ENCODE measurements around the gene C19orf81.
"Not testable (repeated sequence)": the region's sequence is repeated elsewhere in the genome, so short reads cannot be mapped to it uniquely, and the experiment has no call there.

C19orf81 gene

GRCh38 chr19:50649433-50650391 lies at the start of gene C19orf81:
Gene C19orf81, plus strand, starts transcription at chr19:50649445. Its CDS starts 0 bp downstream, at chr19:50649445.
- DNase-seq, result no peak

DNA sequence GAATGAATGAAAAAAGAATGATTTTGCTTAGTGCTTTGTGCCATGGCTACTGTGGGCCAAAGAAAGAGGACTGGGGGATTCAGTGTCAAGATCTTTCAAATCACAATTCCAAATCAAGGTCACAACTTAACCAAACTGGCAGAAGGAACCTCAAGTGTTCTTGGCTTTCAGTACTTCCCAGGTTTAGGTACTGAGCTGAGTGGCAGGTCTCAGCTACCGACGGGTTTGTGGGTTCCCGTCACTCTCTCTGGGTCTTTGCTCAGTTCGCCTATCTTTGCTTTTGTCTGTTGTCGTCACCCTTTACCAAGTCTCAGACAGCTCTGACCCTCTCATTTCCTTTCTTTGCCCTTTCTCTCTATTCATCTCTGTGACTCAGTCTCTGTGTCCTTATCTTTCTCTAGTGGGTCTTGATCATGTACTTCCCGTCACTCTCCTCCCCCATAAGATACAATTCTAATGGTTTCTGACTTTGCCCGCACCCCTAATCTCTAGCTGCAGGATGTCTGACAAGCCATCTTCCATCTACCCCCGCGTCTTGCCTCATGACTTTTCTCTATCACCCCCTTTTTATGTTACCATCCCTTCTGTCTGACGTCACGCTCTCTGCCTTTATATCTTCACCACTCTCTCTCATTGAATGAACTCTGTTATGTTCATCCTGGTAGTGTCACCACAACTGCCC lies 47.7 kb upstream of the C19orf81 start:
- no peak for DNase-seq

DNA sequence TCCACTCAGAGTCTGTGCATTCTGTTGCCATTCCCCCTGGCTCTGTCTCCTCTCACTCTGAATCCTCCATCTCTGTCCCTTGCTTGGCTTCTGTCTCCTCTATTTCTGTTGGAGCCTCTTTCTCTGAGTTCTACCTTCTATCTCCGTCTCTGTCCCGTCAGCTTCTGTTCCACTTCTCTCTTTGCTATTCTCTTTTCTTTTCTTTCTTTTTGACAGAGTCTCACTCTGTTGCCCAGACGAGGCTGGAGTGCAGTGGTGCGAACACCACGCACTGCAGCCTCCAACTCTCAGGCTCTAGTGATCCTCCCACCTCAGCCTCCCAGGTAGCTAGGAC lies 47.2 kb upstream of the C19orf81 start:
- DNase-seq, result no peak

- DNase-seq, result no peak
These were observed 46.7 kb upstream of the C19orf81 start for GRCh38 chr19:50602496-50602895.

DNA sequence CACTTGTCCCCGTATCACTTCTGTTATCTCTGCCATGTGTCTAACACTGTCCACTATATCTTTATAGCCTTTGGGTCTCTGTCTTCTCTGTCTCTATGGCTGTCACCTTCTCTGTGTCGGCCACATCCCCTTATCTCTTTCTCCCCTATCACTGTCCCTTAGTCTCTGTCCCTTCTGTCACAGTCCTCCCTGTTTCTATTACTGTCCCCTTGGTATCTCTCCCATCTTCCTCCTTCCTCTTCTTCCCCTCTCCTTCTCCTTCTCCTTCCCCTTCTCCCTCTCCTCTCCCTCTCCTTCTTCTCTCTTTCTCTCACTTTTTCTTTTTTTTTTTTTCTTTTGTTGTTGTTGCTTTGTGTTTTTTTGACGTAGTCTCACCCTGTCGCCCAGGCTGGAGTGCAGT lies 46.3 kb upstream of the C19orf81 start:
- no peak for DNase-seq

DNA sequence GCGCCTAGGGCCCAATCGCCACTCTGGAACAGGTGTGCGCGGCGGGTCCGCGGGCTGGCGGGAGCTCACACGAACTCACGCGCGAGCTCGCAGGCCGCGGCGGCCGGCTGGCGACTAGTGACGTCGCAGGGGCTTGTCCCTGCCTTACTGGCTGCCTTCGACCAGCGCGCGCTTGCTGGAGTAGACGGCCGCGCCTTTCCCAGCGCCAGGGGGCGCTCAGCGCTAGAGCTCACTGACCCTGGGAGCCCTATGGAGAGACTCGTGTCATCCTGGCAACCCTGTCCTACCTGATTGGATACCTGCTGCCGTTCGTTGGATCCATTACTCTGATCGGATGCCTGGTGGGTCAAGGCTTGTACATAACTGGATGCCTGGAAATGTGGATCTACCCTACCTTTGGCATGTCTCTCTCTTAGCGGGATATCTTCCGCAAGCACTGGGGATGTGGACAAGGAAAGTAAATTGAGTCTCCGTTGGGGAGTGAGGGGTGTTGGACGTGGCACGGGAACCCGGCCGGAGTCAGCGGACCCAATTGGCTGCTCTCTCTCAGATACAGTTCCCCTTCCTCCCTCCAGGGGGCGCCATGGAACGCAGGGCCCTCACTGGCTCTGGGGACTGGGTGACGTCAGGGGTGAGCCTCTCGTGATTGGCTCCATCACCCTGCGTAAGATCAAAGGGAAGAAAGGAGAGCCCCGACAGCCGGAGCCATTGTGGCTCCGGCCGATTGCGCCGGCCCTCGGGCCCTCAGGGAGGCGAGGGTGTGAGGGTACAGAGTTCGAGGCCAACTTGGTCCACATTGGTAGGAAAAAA lies 44.8 kb upstream of the C19orf81 start:
- not testable (repeated sequence) for DNase-seq

- DNase-seq, result not testable (repeated sequence)
These were observed 43.0 kb upstream of the C19orf81 start for GRCh38 chr19:50606059-50606836.

- DNase-seq, result no peak
These were observed 41.9 kb upstream of the C19orf81 start for GRCh38 chr19:50607388-50607787.

DNA sequence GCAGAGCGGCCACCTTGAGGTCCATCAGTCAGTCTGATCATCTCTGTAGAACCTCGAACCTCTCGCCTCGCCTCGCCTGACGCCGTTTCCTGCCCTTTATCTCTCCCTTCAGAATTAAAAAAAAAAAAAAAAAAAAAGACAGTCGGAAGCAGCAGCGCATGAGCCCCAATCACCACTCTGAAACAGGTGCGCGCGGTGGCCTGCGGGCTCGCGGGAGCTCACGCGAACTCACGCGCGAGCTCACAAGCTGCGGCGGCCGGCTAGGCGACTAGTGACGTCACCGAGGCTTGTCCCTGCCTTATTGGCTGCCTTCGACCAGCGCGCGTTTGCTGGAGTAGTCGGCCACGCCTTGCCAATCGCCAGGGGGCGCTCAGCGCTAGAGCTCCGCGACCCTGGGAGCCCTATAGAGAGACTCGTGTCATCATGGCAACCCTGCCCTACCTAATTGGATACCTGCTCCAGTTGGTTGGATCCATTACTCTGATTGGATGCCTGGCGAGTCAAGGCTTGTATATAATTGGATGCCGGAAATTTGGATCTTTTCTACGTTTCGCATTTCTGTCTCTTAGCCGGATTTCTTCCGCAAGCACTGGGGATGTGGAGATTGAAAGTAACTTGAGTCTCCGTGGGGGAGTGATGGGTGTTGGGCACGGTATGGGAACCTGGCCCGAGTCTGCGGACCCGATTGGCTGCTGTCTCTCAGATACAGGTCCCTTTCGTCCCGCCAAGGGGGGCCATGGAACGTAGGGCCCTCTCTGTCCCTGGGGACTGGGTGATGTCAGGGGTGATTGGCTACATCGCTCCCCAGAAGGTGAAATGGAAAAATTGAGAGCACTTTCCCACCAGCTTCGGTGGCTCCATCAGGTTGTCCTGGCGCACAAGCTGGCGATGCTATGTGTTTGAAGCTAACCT lies 41.1 kb upstream of the C19orf81 start:
- DNase-seq, result no peak

GRCh38 chr19:50612504-50613404 lies 36.5 kb upstream of the C19orf81 start:
- DNase-seq, result not testable (repeated sequence)

GRCh38 chr19:50618379-50618778 lies 30.9 kb upstream of the C19orf81 start:
- DNase-seq, result not testable (repeated sequence)

GRCh38 chr19:50619184-50619583 lies 30.1 kb upstream of the C19orf81 start:
- not testable (repeated sequence) for DNase-seq

- DNase-seq, result not testable (repeated sequence)
These were observed 28.8 kb upstream of the C19orf81 start for GRCh38 chr19:50620394-50620906.

DNA sequence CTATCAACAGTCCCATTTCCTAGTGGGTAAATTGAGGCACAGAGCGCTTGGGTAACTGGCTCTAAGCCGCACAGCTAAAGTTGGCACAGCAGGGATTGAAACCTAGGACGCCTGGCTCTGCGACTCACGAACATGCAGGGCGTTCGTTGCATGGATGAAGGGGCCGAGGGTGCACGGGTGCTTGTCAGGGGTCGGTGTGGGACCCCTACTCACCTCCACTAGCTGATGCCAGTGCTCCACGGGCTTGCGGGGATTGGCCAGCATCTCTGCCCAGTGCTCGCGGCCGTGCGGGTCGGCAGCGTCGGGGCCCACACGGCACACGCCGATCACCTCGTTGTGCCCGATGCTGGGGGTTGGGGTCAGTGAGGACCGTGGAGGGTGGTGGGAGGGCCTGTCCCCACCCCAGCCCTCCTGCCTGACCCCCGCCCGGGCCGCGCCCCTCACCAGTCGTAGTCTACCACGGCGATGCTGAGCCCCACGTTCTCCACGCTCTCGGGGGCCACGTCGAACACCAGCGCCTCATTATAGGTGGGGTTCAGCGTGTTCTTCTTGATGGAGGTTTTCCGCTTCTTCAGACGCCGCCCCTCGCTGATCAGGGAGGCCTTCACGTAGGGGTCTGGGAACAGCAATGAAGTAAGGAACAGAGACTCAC lies 24.2 kb upstream of the C19orf81 start:
- DNase-seq, result no peak

DNA sequence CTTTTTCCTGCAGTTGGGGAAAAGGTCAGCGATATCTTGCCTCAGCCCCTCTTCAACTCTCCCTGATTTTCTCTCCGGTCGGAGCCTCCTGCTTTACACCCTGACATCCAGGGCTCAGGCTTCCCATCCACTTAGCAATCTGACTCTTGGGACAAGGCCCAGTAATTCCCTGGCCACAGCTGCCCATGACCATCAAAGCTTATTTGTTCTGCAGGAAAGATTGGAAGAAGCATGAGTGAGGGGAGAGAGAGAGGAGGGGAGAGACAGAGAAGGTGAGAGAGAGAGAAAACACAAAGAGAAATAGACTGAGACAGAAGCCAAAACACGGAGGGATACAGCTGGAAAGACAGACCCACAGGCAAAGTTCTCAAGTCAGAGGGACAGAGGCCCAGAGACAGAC lies 23.2 kb upstream of the C19orf81 start:
- DNase-seq, result no peak

- no peak for DNase-seq
These were observed 22.4 kb upstream of the C19orf81 start for GRCh38 chr19:50626795-50627194.

GRCh38 chr19:50628146-50628545 lies 21.1 kb upstream of the C19orf81 start:
- DNase-seq, result no peak

DNA sequence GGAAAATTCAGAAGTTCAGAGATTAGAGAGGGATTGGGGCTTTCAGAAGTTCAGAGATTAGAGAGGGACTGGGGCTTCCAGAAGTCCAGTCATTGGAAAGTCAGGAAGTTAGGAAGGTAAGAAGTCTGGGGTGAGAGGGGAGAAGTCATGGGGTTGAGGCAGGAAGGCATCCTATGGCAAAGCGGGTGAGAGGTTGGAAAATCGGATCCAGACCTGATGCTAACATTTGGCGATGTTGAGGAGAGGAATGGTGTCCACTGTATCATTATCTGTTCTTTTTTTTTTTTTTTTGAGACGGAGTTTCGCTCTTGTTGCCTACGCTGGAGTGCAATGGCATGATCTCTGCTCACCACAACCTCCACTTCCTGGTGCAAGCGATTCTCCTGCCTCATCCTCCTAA lies 20.7 kb upstream of the C19orf81 start:
- DNase-seq, result no peak

DNA sequence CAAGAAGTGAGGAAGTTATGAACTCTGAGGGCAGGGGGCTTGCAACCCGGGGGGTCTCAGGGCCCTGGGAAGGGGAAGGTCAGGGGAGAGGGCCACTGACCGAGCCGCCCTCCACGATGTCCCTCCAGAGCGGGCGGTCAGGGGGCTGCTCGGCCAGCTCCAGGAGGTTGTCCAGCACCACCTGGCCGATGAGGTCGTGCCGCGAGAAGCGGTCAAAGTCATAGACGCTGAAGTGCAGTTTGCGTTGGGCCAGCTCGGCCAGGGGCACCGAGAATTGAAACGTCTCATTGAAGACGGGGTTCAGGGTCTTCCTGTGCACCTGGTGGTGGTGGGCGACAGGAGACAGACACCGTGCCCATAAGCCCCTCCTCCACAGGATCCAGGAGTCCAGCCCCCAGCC lies 20.1 kb upstream of the C19orf81 start:
- DNase-seq, result no peak

All from NCI-H1105 (cell line).